PC-3 (cell line): ENCODE data around the gene RNASEH1. TPM values are rescaled to one million over a fixed set of nuclear protein-coding genes. Genes with fewer than 3 reads are reported as not detected.

Experiments used
- ATAC-seq: fragments of 200-7000 bp; cut with Tn5 transposase; 2 replicates; pipeline ENCODE4 v1.9.1; 2020; ENCODE audit warnings: mild to moderate bottlenecking, moderate library complexity
- BruUV-seq: library from RNA; stranded (reverse); fragments of 400-500 nt; replicated peaks from 2 replicates; lab custom pipeline; 2021; lab: Mats Ljungman, UMichigan
- CTCF ChIA-PET: fragments of 300-600 bp; sonication (Branson Sonifier 250); formaldehyde crosslinking; loops from one replicate; lab custom pipeline; 2022; ENCODE audit warnings: antibody characterized with exemption; lab: Charles Lee
- POLR2A ChIA-PET: fragments of 300-600 bp; sonication (Branson Sonifier 250); formaldehyde crosslinking; loops from one replicate; lab custom pipeline; 2022; ENCODE audit warnings: antibody characterized with exemption; ENCODE audit not compliant: unreplicated experiment; lab: Charles Lee
- DNase-seq: peaks from one replicate; pipeline ENCODE4 v3.0.0-alpha.2; 2015
- H2AFZ ChIP-seq: fragments of 300-600 bp; sonication (generic); 2 replicates; pipeline ENCODE4 v1.6.0; 2016; ENCODE audit warnings: antibody characterized with exemption, low read length
- H3F3A ChIP-seq: fragments of 300-600 bp; sonication (generic); one replicate; pipeline ENCODE4 v1.6.0; 2017; ENCODE audit warnings: antibody characterized with exemption, low read length, control low read depth, mild to moderate bottlenecking; ENCODE audit not compliant: unreplicated experiment
- H3K27ac ChIP-seq: fragments of 300-600 bp; sonication (generic); 2 replicates; pipeline ENCODE4 v1.5.1; 2016; ENCODE audit warnings: mild to moderate bottlenecking, low read length
- H3K27me3 ChIP-seq: fragments of 300-600 bp; sonication (generic); 2 replicates; pipeline ENCODE4 v1.6.1; 2016; ENCODE audit warnings: low read length, mixed read lengths
- H3K36me3 ChIP-seq: fragments of 300-600 bp; sonication (generic); 2 replicates; pipeline ENCODE4 v1.6.1; 2016; ENCODE audit warnings: low read depth, mixed run types, low read length, mixed read lengths
- H3K4me1 ChIP-seq: fragments of 300-600 bp; sonication (generic); 2 replicates; pipeline ENCODE4 v1.5.1; 2016; ENCODE audit warnings: low read length; ENCODE audit not compliant: insufficient read depth
- H3K4me2 ChIP-seq: fragments of 300-600 bp; sonication (generic); 2 replicates; pipeline ENCODE4 v1.6.0; 2016; ENCODE audit warnings: low read length
- H3K4me3 ChIP-seq: fragments of 300-600 bp; sonication (generic); 2 replicates; pipeline ENCODE4 v1.5.1; 2016; ENCODE audit warnings: mild to moderate bottlenecking, low read length, mixed read lengths
- H3K79me2 ChIP-seq: fragments of 300-600 bp; sonication (generic); 2 replicates; pipeline ENCODE4 v1.6.1; 2017; ENCODE audit warnings: low read length, mixed read lengths
- H3K9ac ChIP-seq: fragments of 300-600 bp; sonication (generic); 2 replicates; pipeline ENCODE4 v1.6.0; 2016; ENCODE audit warnings: mild to moderate bottlenecking, low read length
- H3K9me2 ChIP-seq: fragments of 300-600 bp; sonication (generic); replicated peaks from 2 replicates; pipeline ENCODE4 v1.6.1; 2016; ENCODE audit warnings: mixed run types, low read length, mixed read lengths
- H3K9me3 ChIP-seq: fragments of 300-600 bp; sonication (generic); 2 replicates; pipeline ENCODE4 v1.6.1; 2016; ENCODE audit warnings: low read length, mixed read lengths
- H4K20me1 ChIP-seq: fragments of 300-600 bp; sonication (generic); 2 replicates; pipeline ENCODE4 v1.6.1; 2016; ENCODE audit warnings: low read length, mixed read lengths
- EZH2 ChIP-seq: fragments of 300-600 bp; sonication (generic); IDR thresholded peaks from one replicate; pipeline ENCODE4 v1.6.1; 2017; ENCODE audit warnings: antibody characterized with exemption, mild to moderate bottlenecking, low read length; ENCODE audit not compliant: unreplicated experiment
- EZH2phosphoT487 ChIP-seq: fragments of 300-600 bp; sonication (generic); IDR thresholded peaks from 2 replicates; pipeline ENCODE4 v1.6.1; 2018; ENCODE audit warnings: mild to moderate bottlenecking, antibody characterized with exemption, low read length, borderline replicate concordance
- intact Hi-C: fragments of 100-400 bp; cut with micrococcal nuclease; formaldehyde crosslinking; loops from 2 replicates; pipeline ENCODE4 v1.9.0; 2023
- total RNA-seq: library from RNA; depleted of rRNA; stranded (reverse); fragments of >200 nt; gene quantifications from 2 replicates; pipeline ENCODE4 v1.2.3, GENCODE V29; 2014
- TF ChIP-seq, protein P1 (sequence below): fragments of 300-600 bp; sonication (generic); conservative IDR thresholded peaks from 2 replicates; pipeline ENCODE4 v1.5.1; 2017; ENCODE audit warnings: antibody characterized with exemption, low read depth, mild to moderate bottlenecking, low read length

RNASEH1 gene
- total RNA-seq, 1 experiment from 2014 or later: 51.1 TPM

DNA sequence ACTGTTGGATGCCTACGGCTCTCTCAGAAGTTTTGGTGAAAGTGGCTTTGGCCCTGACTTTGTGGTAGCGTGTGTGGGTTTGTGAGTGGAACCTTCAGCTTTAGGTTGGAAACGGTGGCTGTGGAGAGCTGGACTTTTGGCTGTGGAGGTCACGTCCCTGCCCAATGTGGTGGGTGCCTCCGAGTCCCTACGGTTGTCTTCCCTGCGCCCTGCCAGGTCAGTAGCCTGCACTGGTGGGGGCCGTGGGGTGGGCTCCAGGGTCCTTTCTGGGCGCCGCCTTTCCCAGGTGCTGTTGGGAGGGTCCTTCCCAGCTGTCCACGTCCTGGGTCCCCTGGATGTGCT, 47.9 kb upstream of the RNASEH1 start:
- Histone ChIP-seq H4K20me1 (no peaks in the 10 kb centered on the region), H3K36me3 (no peaks in the 10 kb centered on the region), H3K4me2 (peak overlapping the region; percentile 53; the same call in 1 of the 2 replicates), H3K9me2 (no peaks in the 10 kb centered on the region), H3K79me2 (no peaks in the 10 kb centered on the region), H3K4me1 (peaks cover 4% of the 10 kb centered on the region; the same call in 1 of the 2 replicates), H3K4me3 (no peak overlapping the region), H3K27ac (peak overlapping the region; percentile 39), H3K9ac (peak overlapping the region; percentile 41; the same call in 1 of the 2 replicates), H2AFZ (peak overlapping the region; percentile 94), H3K9me3 (no peaks in the 10 kb centered on the region), H3F3A (no peaks in the 10 kb centered on the region), H3K27me3 (no peaks in the 10 kb centered on the region)
- no peak for TF ChIP-seq EZH2
- no peak for DNase-seq
- intact Hi-C loops: no loop called here
- no peak for ATAC-seq
- CTCF ChIA-PET: no interaction called here
- POLR2A ChIA-PET: no interaction called here
- BruUV-seq: no TSS peak

DNA sequence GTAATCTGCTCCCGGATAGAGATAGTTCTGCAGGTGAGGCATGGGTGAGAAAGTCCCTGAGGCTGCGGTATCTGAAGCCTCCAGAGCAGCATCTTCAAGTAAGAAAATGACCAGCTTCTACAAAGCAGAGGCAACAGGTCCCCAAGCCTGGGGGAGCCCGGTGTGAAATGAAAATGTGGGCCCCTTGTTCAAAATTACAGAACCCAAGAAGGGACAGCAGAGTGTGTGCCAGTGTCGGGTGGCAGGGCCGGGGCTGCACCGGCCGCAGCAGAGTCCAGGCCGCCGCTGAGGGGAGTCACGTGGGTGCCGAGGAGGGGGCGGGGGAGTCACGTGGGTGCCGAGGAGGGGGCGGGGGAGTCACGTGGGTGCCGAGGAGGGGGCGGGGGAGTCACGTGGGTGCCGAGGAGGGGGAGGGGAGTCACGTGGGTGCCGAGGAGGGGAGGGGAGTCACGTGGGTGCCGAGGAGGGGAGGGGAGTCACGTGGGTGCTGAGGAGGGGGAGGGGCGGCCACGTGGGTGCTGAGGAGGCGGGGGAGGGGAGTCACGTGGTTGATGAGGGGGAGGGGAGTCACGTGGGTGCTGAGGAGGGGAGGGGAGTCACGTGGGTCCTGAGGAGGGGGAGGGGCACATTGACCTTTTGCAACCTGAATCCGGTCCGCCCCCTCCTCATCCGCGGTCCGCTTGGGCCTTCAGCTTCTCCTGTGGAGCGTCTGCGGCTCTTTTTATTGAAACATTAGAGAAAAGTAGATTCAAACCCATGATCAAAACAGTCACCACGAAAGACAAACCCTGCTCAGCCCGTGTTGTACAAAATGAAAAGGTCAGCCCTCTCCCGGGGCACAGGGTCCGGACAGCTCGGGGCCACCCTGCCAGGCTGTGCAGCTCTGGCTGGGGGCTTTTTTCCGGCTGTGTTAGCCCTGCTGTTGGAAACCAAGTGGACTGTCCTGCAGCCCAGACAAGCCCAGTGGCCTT, 47.1 kb upstream of the RNASEH1 start:
- Histone ChIP-seq H3K4me2 (peak overlapping the region; percentile 53), H2AFZ (peak overlapping the region; percentile 94)

DNA sequence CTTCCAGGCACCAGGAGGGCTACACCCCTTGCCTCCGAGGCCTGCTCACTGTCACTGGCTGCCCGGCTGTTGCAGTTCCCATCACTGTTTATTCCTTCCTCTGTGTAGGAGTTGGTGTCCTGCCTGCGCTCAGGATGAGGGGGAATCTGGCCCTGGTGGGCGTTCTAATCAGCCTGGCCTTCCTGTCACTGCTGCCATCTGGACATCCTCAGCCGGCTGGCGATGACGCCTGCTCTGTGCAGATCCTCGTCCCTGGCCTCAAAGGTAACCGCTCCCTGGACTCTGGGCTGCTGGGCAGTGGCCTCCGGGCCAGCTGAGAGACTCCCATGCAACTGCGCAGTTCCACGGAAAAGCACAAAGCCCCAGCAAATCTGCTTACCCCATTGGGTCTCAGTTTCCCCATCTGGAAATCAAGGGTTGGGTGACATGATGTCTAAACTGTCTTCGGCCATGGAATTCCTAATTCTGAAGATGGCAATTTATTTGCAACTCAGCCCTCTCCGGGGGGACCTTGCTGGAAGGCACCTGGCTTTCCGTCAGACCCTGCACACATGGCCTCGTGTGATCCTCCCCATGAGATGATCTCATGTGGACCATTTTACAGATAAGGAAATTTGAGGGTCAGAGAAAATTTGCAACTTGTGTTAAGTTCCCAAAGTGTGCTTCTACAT, 46.2 kb upstream of the RNASEH1 start:
- Histone ChIP-seq H3K9me3 (no peaks in the 10 kb centered on the region), H3K27ac (no peak overlapping the region), H4K20me1 (no peaks in the 10 kb centered on the region), H3K4me1 (peaks cover 4% of the 10 kb centered on the region; the same call in 1 of the 2 replicates), H3K27me3 (no peaks in the 10 kb centered on the region), H3K9me2 (no peaks in the 10 kb centered on the region), H3K4me3 (no peak overlapping the region), H3K79me2 (no peaks in the 10 kb centered on the region), H3K4me2 (no peak overlapping the region), H3K9ac (peak overlapping the region; percentile 52; the same call in 1 of the 2 replicates), H2AFZ (no peak overlapping the region), H3F3A (no peaks in the 10 kb centered on the region), H3K36me3 (no peaks in the 10 kb centered on the region)
- TF ChIP-seq, protein P1, sequence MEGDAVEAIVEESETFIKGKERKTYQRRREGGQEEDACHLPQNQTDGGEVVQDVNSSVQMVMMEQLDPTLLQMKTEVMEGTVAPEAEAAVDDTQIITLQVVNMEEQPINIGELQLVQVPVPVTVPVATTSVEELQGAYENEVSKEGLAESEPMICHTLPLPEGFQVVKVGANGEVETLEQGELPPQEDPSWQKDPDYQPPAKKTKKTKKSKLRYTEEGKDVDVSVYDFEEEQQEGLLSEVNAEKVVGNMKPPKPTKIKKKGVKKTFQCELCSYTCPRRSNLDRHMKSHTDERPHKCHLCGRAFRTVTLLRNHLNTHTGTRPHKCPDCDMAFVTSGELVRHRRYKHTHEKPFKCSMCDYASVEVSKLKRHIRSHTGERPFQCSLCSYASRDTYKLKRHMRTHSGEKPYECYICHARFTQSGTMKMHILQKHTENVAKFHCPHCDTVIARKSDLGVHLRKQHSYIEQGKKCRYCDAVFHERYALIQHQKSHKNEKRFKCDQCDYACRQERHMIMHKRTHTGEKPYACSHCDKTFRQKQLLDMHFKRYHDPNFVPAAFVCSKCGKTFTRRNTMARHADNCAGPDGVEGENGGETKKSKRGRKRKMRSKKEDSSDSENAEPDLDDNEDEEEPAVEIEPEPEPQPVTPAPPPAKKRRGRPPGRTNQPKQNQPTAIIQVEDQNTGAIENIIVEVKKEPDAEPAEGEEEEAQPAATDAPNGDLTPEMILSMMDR: no peak
- no peak for TF ChIP-seq EZH2
- no peak for TF ChIP-seq EZH2phosphoT487
- no TSS peak for BruUV-seq
- intact Hi-C loops: no loop called here
- CTCF ChIA-PET: no interaction called here
- DNase-seq: no peak
- ATAC-seq: no peak
- POLR2A ChIA-PET: no interaction called here

More for the DNA sequence above, 47.1 kb upstream of the RNASEH1 start:
- no peaks in the 10 kb centered on the region for H3K9me2 ChIP-seq
- CTCF ChIA-PET: no interaction called here
- DNase-seq (peak; percentile 48), ATAC-seq (peak; percentile 53)
- POLR2A ChIA-PET: no interaction called here
- no peaks in the 10 kb centered on the region for H3K79me2 ChIP-seq
- no peaks in the 10 kb centered on the region for H3K27me3 ChIP-seq
- TF ChIP-seq EZH2phosphoT487 (no peak), EZH2 (no peak)
- TF ChIP-seq, protein P1: no peak
- BruUV-seq: no TSS peak
- H3K4me3 ChIP-seq: no peak overlapping the region
- H3K27ac ChIP-seq: peak overlapping the region; percentile 39
- no peaks in the 10 kb centered on the region for H3K9me3 ChIP-seq
- H3K9ac ChIP-seq: peak overlapping the region; percentile 52
- no peaks in the 10 kb centered on the region for H3K36me3 ChIP-seq
- intact Hi-C loops: no loop called here
- no peaks in the 10 kb centered on the region for H3F3A ChIP-seq
- peaks cover 4% of the 10 kb centered on the region; the same call in 1 of the 2 replicates for H3K4me1 ChIP-seq
- H4K20me1 ChIP-seq: no peaks in the 10 kb centered on the region
